OCI-LY3 (cell line): Measurements from ENCODE around the gene KCNK4.
A peak's percentile ranks its signal among the peaks of the same experiment; 100 is the strongest.
"Not testable (repeated sequence)": the region's sequence is repeated elsewhere in the genome, so short reads cannot be mapped to it uniquely, and the experiment has no call there.

ENCODE experiments used
- H2AFZ ChIP-seq: fragments of 200-600, 300-600 bp; shearing (Covaris generic); 2 replicates; pipeline ENCODE4 v1.6.0; 2014; ENCODE audit warnings: antibody characterized with exemption, low read depth, low read length
- H3K27ac ChIP-seq: fragments of 200-600, 300-600 bp; sonication (generic); 2 replicates; pipeline ENCODE4 v1.5.1; 2014; ENCODE audit warnings: mild to moderate bottlenecking, low read length, moderate library complexity, mixed read lengths
- H3K27me3 ChIP-seq: fragments of 200-600, 300-600 bp; sonication (generic); 2 replicates; pipeline ENCODE4 v1.6.1; 2014; ENCODE audit warnings: low read depth, low read length, mixed read lengths
- H3K36me3 ChIP-seq: fragments of 200-600, 300-600 bp; sonication (generic); replicated peaks from 2 replicates; pipeline ENCODE3; 2014; ENCODE audit warnings: low read depth, low read length, mixed read lengths
- H3K4me1 ChIP-seq: fragments of 300-600, 200-600 bp; sonication (generic); 2 replicates; pipeline ENCODE4 v1.6.1; 2014; ENCODE audit warnings: low read length, mixed read lengths
- H3K4me2 ChIP-seq: fragments of 200-600, 300-600 bp; sonication (generic); 2 replicates; pipeline ENCODE4 v1.6.1; 2014; ENCODE audit warnings: low read length, mixed read lengths
- H3K4me3 ChIP-seq: fragments of 300-600, 200-600 bp; sonication (generic); 2 replicates; pipeline ENCODE4 v1.5.1; 2014; ENCODE audit warnings: antibody characterized with exemption, mild to moderate bottlenecking, low read length, moderate library complexity
- H3K79me2 ChIP-seq: fragments of 300-600, 200-600 bp; shearing (Covaris generic); 2 replicates; pipeline ENCODE4 v1.6.1; 2014; ENCODE audit warnings: mild to moderate bottlenecking, low read length, mixed read lengths
- H3K9ac ChIP-seq: fragments of 300-600, 200-600 bp; shearing (Covaris generic); 2 replicates; pipeline ENCODE4 v1.6.0; 2014; ENCODE audit warnings: mild to moderate bottlenecking, low read length, moderate library complexity
- H3K9me3 ChIP-seq: fragments of 200-600, 300-600 bp; shearing (Covaris generic); 2 replicates; pipeline ENCODE4 v1.6.1; 2014; ENCODE audit warnings: low read length, mixed read lengths; ENCODE audit not compliant: insufficient read depth
- H4K20me1 ChIP-seq: fragments of 200-600, 300-600 bp; sonication (generic); 2 replicates; pipeline ENCODE4 v1.6.1; 2016; ENCODE audit warnings: low read length, mixed read lengths; ENCODE audit not compliant: insufficient read depth
- EZH2phosphoT487 ChIP-seq: fragments of 200-600 bp; shearing (Covaris generic); IDR thresholded peaks from 2 replicates; pipeline ENCODE4 v1.6.1; 2018; ENCODE audit warnings: antibody characterized with exemption, mixed run types, low read depth
- TF ChIP-seq, protein P1 (sequence below): fragments of 200-600, 300-600 bp; sonication (generic); IDR thresholded peaks from 2 replicates; pipeline ENCODE4 v1.5.1; 2014; ENCODE audit warnings: antibody characterized with exemption, low read length, low read depth

The KCNK4 gene

DNA sequence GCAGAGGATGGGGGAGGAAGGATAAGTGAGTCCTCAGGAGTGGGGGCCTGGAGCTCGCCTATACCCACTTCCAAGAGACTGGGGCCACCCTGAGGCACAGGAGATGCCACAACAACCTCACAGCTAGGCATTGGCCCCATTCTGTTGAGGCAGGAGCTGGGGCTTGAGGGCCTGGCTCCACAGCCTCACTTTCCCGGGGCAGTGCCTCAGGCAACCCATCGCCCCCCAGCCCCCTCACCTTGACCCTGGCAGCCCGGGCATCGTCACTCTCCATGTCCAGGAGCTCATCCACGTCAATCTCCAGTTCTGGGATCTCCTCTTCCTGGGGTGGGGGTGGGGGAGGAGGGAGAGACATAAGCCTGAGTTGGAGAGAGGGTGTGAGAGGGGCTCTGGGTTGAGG lies 46.1 kb upstream of the KCNK4 start:
- peak overlapping the region; percentile 97 for H3K4me3 ChIP-seq

DNA sequence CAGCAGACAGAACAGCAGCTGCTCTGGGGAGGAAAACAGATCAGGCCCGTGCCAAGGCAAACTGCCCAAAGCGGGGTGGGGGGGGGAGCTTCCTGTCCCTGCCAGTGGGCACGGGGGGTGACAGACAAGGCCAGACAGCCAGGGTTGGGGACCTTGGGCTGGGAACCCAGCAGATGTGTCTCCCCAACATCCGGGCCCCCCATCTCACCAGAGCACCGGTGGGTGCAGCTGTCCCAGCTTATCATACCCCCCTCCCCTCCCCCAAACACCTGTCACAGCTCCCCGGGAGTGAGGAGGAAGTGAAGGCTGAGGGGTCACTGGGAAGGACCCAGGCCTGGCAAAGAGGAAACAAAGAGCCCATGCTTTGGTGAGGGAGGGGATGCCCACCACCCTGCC lies 45.7 kb upstream of the KCNK4 start:
- H3K27ac ChIP-seq: peak overlapping the region; percentile 78
- H3K79me2 ChIP-seq: peaks cover 57% of the 10 kb centered on the region
- 0 out of 2 replicates have a peak, but pooled peaks cover 3% of the 10 kb centered on the region for H4K20me1 ChIP-seq
- peak overlapping the region; percentile 87 for H3K4me2 ChIP-seq
- H2AFZ ChIP-seq: no peak overlapping the region
- TF ChIP-seq EZH2phosphoT487: no peak
- TF ChIP-seq, protein P1, sequence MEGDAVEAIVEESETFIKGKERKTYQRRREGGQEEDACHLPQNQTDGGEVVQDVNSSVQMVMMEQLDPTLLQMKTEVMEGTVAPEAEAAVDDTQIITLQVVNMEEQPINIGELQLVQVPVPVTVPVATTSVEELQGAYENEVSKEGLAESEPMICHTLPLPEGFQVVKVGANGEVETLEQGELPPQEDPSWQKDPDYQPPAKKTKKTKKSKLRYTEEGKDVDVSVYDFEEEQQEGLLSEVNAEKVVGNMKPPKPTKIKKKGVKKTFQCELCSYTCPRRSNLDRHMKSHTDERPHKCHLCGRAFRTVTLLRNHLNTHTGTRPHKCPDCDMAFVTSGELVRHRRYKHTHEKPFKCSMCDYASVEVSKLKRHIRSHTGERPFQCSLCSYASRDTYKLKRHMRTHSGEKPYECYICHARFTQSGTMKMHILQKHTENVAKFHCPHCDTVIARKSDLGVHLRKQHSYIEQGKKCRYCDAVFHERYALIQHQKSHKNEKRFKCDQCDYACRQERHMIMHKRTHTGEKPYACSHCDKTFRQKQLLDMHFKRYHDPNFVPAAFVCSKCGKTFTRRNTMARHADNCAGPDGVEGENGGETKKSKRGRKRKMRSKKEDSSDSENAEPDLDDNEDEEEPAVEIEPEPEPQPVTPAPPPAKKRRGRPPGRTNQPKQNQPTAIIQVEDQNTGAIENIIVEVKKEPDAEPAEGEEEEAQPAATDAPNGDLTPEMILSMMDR: no peak
- H3K9ac ChIP-seq: peak overlapping the region; percentile 100
- H3K9me3 ChIP-seq: no peaks in the 10 kb centered on the region
- peaks cover 19% of the 10 kb centered on the region for H3K36me3 ChIP-seq
- H3K27me3 ChIP-seq: no peaks in the 10 kb centered on the region
- peaks cover 36% of the 10 kb centered on the region for H3K4me1 ChIP-seq
- peak overlapping the region; percentile 97 for H3K4me3 ChIP-seq

More for the DNA sequence above, 46.1 kb upstream of the KCNK4 start:
- Histone ChIP-seq H3K4me2 (peak overlapping the region; percentile 87), H3K4me1 (peaks cover 36% of the 10 kb centered on the region), H3K27ac (peak overlapping the region; percentile 78), H2AFZ (no peak overlapping the region), H3K9ac (peak overlapping the region; percentile 100), H3K27me3 (no peaks in the 10 kb centered on the region), H4K20me1 (0 out of 2 replicates have a peak, but pooled peaks cover 3% of the 10 kb centered on the region), H3K79me2 (peaks cover 59% of the 10 kb centered on the region), H3K9me3 (no peaks in the 10 kb centered on the region), H3K36me3 (peaks cover 19% of the 10 kb centered on the region)
- TF ChIP-seq EZH2phosphoT487: no peak
- TF ChIP-seq, protein P1: no peak

DNA sequence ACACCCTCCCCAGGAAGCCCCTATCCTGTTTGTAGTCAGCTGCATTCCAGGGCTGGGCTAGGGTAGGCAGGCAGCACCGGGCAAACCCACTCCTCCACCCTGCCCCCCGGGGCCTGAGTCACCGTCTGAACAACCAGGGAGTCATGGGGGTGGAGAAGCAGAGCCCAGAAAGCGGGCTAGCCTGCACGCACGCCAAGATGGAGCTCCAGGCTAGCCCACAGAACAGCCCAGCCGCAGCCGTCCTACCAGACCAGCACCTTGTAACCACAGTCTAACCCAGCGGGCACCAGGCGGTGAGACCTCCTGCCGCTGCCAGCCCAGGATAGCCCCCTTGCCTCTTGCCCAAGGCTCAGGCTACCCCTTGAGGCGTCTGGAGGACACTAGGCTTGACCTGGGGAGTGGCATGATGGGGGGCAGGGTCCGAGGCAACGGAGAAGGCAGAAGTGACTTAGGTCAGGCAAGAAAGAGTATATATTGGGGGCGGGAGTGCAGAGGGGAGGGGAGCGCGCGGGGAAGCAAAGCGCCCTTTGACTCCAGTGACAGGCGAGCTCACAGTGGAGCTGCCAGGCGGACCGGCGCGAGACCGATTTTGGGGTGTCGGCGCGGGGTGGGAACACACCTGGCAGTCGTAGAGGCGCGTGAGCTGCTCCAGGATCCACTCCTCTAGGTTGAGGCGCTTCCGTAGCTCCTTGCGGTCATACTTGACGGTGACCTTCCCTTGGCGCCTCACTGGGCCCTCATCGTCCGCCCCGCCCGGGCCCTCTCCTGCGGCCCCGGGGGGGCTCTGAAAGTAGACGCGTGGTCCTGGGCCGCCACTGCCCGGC lies 45.1 kb upstream of the KCNK4 start:
- H3K36me3 ChIP-seq: peaks cover 19% of the 10 kb centered on the region
- 0 out of 2 replicates have a peak, but pooled peaks cover 3% of the 10 kb centered on the region for H4K20me1 ChIP-seq
- H3K27ac ChIP-seq: peak overlapping the region; percentile 78
- TF ChIP-seq, protein P1: no peak
- TF ChIP-seq EZH2phosphoT487: no peak
- peaks cover 55% of the 10 kb centered on the region for H3K79me2 ChIP-seq
- no peaks in the 10 kb centered on the region for H3K27me3 ChIP-seq
- no peak overlapping the region for H2AFZ ChIP-seq
- peak overlapping the region; percentile 97 for H3K4me3 ChIP-seq
- H3K4me1 ChIP-seq: peaks cover 39% of the 10 kb centered on the region
- peak overlapping the region; percentile 100 for H3K9ac ChIP-seq
- peak overlapping the region; percentile 87 for H3K4me2 ChIP-seq
- no peaks in the 10 kb centered on the region for H3K9me3 ChIP-seq

DNA sequence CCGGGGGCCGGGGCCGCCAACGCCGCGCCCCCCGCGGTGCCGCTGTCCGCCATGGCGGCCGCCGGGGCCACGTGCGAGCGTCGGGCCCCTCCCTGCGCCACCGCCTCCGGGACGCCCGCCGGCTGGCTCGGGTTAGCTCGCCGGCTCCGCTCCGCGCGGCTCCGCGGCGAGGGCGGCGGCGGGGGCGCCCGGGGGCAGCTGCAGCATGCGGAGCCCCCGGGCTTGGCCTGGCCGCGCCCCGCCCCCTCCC lies 44.6 kb upstream of the KCNK4 start:
- Histone ChIP-seq H3K27ac (peak overlapping the region; percentile 78; the same call in 1 of the 2 replicates), H3K4me1 (peaks cover 39% of the 10 kb centered on the region)
- H2AFZ ChIP-seq: not testable (repeated sequence)

More for the DNA sequence above, 44.6 kb upstream of the KCNK4 start:
- H3K4me2 ChIP-seq: peak overlapping the region; percentile 87; the same call in 1 of the 2 replicates
- peaks cover 19% of the 10 kb centered on the region for H3K36me3 ChIP-seq
- H3K9ac ChIP-seq: peak overlapping the region; percentile 100; the same call in 1 of the 2 replicates
- peaks cover 55% of the 10 kb centered on the region for H3K79me2 ChIP-seq
- H4K20me1 ChIP-seq, H3K27me3 ChIP-seq, H3K9me3 ChIP-seq: not testable (repeated sequence)
- peak overlapping the region; percentile 97 for H3K4me3 ChIP-seq
